ENCODE data around the gene SUSD6.
A peak's percentile ranks its signal among the peaks of the same experiment; 100 is the strongest.

DNA sequence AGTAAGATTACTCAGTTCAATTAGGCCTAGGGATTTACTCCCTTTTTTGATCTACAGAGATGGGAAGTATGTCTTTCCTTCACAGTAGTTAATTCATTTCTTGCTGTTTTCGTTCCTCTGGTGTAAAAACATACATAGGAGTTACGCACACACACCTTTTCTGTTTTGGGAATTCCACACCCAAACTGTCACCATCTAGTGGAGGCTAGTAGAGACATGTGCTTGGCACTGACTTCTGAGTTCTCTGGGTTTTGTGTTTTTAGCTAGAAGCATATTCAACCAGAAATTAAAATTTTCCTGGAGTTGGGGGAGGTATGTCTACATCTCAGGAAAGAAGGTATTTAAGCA is 1.4 kb downstream of the SUSD6 start:
- TF ChIP-seq, protein P1, sequence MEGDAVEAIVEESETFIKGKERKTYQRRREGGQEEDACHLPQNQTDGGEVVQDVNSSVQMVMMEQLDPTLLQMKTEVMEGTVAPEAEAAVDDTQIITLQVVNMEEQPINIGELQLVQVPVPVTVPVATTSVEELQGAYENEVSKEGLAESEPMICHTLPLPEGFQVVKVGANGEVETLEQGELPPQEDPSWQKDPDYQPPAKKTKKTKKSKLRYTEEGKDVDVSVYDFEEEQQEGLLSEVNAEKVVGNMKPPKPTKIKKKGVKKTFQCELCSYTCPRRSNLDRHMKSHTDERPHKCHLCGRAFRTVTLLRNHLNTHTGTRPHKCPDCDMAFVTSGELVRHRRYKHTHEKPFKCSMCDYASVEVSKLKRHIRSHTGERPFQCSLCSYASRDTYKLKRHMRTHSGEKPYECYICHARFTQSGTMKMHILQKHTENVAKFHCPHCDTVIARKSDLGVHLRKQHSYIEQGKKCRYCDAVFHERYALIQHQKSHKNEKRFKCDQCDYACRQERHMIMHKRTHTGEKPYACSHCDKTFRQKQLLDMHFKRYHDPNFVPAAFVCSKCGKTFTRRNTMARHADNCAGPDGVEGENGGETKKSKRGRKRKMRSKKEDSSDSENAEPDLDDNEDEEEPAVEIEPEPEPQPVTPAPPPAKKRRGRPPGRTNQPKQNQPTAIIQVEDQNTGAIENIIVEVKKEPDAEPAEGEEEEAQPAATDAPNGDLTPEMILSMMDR (IDR thresholded peaks at IDR 0.05 in 4 of 5, conservative IDR thresholded peaks at IDR 0.05 in 1 of 5) = peak in 1 of 5 experiments; percentile 24
- no peak for TF ChIP-seq POLR2A (IDR thresholded peaks at IDR 0.05)
